HCT116 (cell line): ENCODE results near the gene ATXN7L1. TPM values are rescaled to one million over a fixed set of nuclear protein-coding genes. Genes with fewer than 3 reads are reported as not detected.
A peak's percentile ranks its signal among the peaks of the same experiment; 100 is the strongest.

Experiments used
- ATAC-seq: fragments of 200-7000 bp; cut with Tn5 transposase; 2 replicates; pipeline ENCODE4 v1.9.1; 2020; ENCODE audit warnings: mild to moderate bottlenecking, moderate library complexity
- BruUV-seq: library from RNA; stranded (reverse); fragments of 400-500 nt; replicated peaks from 2 replicates; lab custom pipeline; 2021; lab: Mats Ljungman, UMichigan
- CTCF ChIA-PET: fragments of 300-600 bp; sonication (Branson Sonifier 250); formaldehyde crosslinking; loops from one replicate; lab custom pipeline; 2021; ENCODE audit warnings: antibody characterized with exemption; lab: Charles Lee
- POLR2A ChIA-PET: fragments of 300-600, 350-600 bp; sonication (Branson Sonifier 250); formaldehyde crosslinking; loops from one replicate; lab custom pipeline; 2021; ENCODE audit warnings: antibody characterized with exemption; lab: Charles Lee
- RAD21 ChIA-PET, 2 experiments: fragments of 300-600 bp; sonication (Branson Sonifier 250); formaldehyde crosslinking; loops; one replicate each; lab custom pipeline; 2023; ENCODE audit warnings: low total read pairs in 2 of 2; ENCODE audit not compliant: uncharacterized antibody in 2 of 2, unreplicated experiment in 2 of 2, low non-redundant PET in 1 of 2; lab: Charles Lee
- DNase-seq: peaks from one replicate; pipeline ENCODE4 v3.0.0-alpha.2; 2010; ENCODE audit warnings: low read depth, low spot score
- H2AFZ ChIP-seq: fragments of 200-600 bp; shearing (Covaris generic), sonication (generic); 2 replicates; pipeline ENCODE4 v1.6.1; 2017; ENCODE audit warnings: low read depth, mixed run types, mixed read lengths, antibody characterized with exemption, low read length; ENCODE audit not compliant: poor library complexity, severe bottlenecking
- H3K27ac ChIP-seq: 2 replicates; pipeline ENCODE4 v1.5.1; 2012; ENCODE audit warnings: low read depth, low read length
- H3K27me3 ChIP-seq: fragments of 200-600 bp; sonication (generic); 2 replicates; pipeline ENCODE4 v1.6.1; 2016; ENCODE audit warnings: mixed run types, low read length, mixed read lengths; ENCODE audit not compliant: insufficient read depth
- H3K36me3 ChIP-seq, 2 experiments: fragments of 200-500 bp in 1 of 2; fragments of 200-600 bp in 1 of 2; sonication (Bioruptor generic) in 1 of 2; sonication (generic) in 1 of 2; 2 replicates each; pipeline versions ENCODE4 v1.5.1 to v1.6.1; 2014 to 2016; ENCODE audit warnings: low read length in 2 of 2, inconsistent platforms in 1 of 2, mixed read lengths in 1 of 2, mixed run types in 1 of 2; ENCODE audit not compliant: insufficient read depth in 2 of 2, control insufficient read depth in 1 of 2
- H3K4me1 ChIP-seq, 2 experiments: fragments of 200-600 bp in 1 of 2; sonication (generic) in 1 of 2; 2 replicates each; pipeline versions ENCODE4 v1.5.1 to v1.6.1; 2012 to 2017; ENCODE audit warnings: low read length in 2 of 2, inconsistent platforms in 1 of 2, mild to moderate bottlenecking in 1 of 2, mixed read lengths in 1 of 2, mixed run types in 1 of 2, moderate library complexity in 1 of 2; ENCODE audit not compliant: insufficient read depth in 2 of 2, control insufficient read depth in 1 of 2
- H3K4me2 ChIP-seq: fragments of 200-600 bp; sonication (generic); 2 replicates; pipeline ENCODE4 v1.6.1; 2017; ENCODE audit warnings: mixed run types, low read length, mixed read lengths
- H3K4me3 ChIP-seq, 2 experiments: fragments of 200-600 bp in 1 of 2; sonication (generic) in 1 of 2; replicated peaks in 1 of 2; 2 replicates each; pipeline ENCODE4 v1.5.1; 2011 to 2016; ENCODE audit warnings: low read length in 2 of 2, control low read depth in 1 of 2, low read depth in 1 of 2, mild to moderate bottlenecking in 1 of 2, mixed read lengths in 1 of 2, mixed run types in 1 of 2
- H3K79me2 ChIP-seq: fragments of 200-600 bp; sonication (generic); 2 replicates; pipeline ENCODE4 v1.6.1; 2017; ENCODE audit warnings: mild to moderate bottlenecking, mixed run types, low read length, moderate library complexity, mixed read lengths; ENCODE audit not compliant: insufficient read depth
- H3K9ac ChIP-seq: fragments of 200-600 bp; sonication (generic); 2 replicates; pipeline ENCODE4 v1.6.1; 2016; ENCODE audit warnings: low read length, mixed read lengths
- H3K9me2 ChIP-seq: fragments of 200-600 bp; sonication (generic), shearing (Covaris generic); 2 replicates; pipeline ENCODE4 v1.6.1; 2017; ENCODE audit warnings: mixed run types, mild to moderate bottlenecking, moderate library complexity; ENCODE audit not compliant: insufficient read depth
- H3K9me3 ChIP-seq, 2 experiments: fragments of 200-500 bp in 1 of 2; fragments of 200-600 bp in 1 of 2; sonication (Bioruptor generic) in 1 of 2; sonication (generic) in 1 of 2; 2 replicates each; pipeline ENCODE4 v1.6.1; 2014 to 2017; ENCODE audit warnings: low read length in 2 of 2, mixed read lengths in 2 of 2, inconsistent platforms in 1 of 2, low read depth in 1 of 2, mild to moderate bottlenecking in 1 of 2, mixed run types in 1 of 2, moderate library complexity in 1 of 2; ENCODE audit not compliant: control insufficient read depth in 1 of 2, insufficient read depth in 1 of 2
- H4K20me1 ChIP-seq: fragments of 200-600 bp; sonication (generic), shearing (Covaris generic); 2 replicates; pipeline ENCODE4 v1.6.1; 2017; ENCODE audit warnings: mixed run types, mild to moderate bottlenecking, moderate library complexity; ENCODE audit not compliant: insufficient read depth
- CEBPB ChIP-seq: IDR thresholded peaks from 2 replicates; pipeline ENCODE4 v1.6.1; 2012; ENCODE audit warnings: low read depth
- CTCF ChIP-seq, 3 experiments: fragments of 200-600 bp in 1 of 3; sonication (generic) in 1 of 3; IDR thresholded peaks in 2 of 3; conservative IDR thresholded peaks in 1 of 3; 2 replicates each; pipeline ENCODE4 v1.5.1; 2012 to 2017; ENCODE audit warnings: low read depth in 2 of 3, low read length in 2 of 3, antibody characterized with exemption in 1 of 3, borderline replicate concordance in 1 of 3, control low read depth in 1 of 3, mild to moderate bottlenecking in 1 of 3, mixed read lengths in 1 of 3, mixed run types in 1 of 3, moderate library complexity in 1 of 3; ENCODE audit not compliant: insufficient read depth in 1 of 3
- EGR1 ChIP-seq: IDR thresholded peaks from 2 replicates; pipeline ENCODE4 v1.6.1; 2012; ENCODE audit warnings: low read depth
- EZH2 ChIP-seq: fragments of 200-600 bp; sonication (generic); IDR thresholded peaks from 2 replicates; pipeline ENCODE4 v1.6.1; 2017; ENCODE audit warnings: antibody characterized with exemption, mixed run types
- FOSL1 ChIP-seq: IDR thresholded peaks from 2 replicates; pipeline ENCODE4 v1.6.1; 2012; ENCODE audit warnings: low read depth
- SP1 ChIP-seq: IDR thresholded peaks from 2 replicates; pipeline ENCODE4 v1.6.1; 2012; ENCODE audit warnings: low read depth
- SRF ChIP-seq: IDR thresholded peaks from 2 replicates; pipeline ENCODE4 v1.6.1; 2012; ENCODE audit warnings: low read depth
- TCF7L2 ChIP-seq: IDR thresholded peaks from 2 replicates; pipeline ENCODE4 v1.7.0; 2011; ENCODE audit warnings: borderline replicate concordance, inconsistent platforms; ENCODE audit not compliant: insufficient read depth, insufficient read length; ENCODE audit errors: extremely low read depth
- YY1 ChIP-seq: IDR thresholded peaks from 2 replicates; pipeline ENCODE4 v1.6.1; 2011; ENCODE audit warnings: low read length, low read depth, moderate library complexity, mild to moderate bottlenecking; ENCODE audit not compliant: insufficient replicate concordance; ENCODE audit errors: extremely low read depth
- intact Hi-C: fragments of 100-400 bp; cut with micrococcal nuclease; formaldehyde crosslinking; loops from 2 replicates; pipeline ENCODE4 v1.10.0; 2022
- total RNA-seq: library from RNA; stranded (reverse); gene quantifications from one replicate; pipeline ENCODE4 v1.2.1, GENCODE V29; 2021; ENCODE audit not compliant: unreplicated experiment

The ATXN7L1 gene
- total RNA-seq, 1 experiment from 2014 or later: 11.5 TPM

GRCh38 chr7:105838627-105839231 lies 37.7 kb downstream of the ATXN7L1 start:
- ATAC-seq (no peak), DNase-seq (no peak)
- no TSS peak for BruUV-seq
- H3K9me3 ChIP-seq: no peaks in the 10 kb centered on the region
- H3K36me3 ChIP-seq: no peaks in the 10 kb centered on the region
- H3K9me2 ChIP-seq: no peaks in the 10 kb centered on the region
- H3K4me1 ChIP-seq: peaks cover 18 to 33% of the 10 kb centered on the region in 2 experiments
- H4K20me1 ChIP-seq: no peaks in the 10 kb centered on the region
- ChIA-PET RAD21 (no interaction called here), POLR2A (no interaction called here), CTCF (no interaction called here)
- TF ChIP-seq EGR1 (no peak), YY1 (no peak), SRF (no peak), CEBPB (no peak), SP1 (no peak), FOSL1 (no peak), CTCF (IDR thresholded peaks at IDR 0.05 in 2 of 3, conservative IDR thresholded peaks at IDR 0.05 in 1 of 3; ENCODE audit: borderline replicate concordance in 1 of 3, insufficient read depth in 1 of 3, low read depth in 2 of 3, low read length in 2 of 3) (no peak), TCF7L2 (no peak), EZH2 (no peak)
- no peak overlapping the region for H3K27ac ChIP-seq
- H3K4me2 ChIP-seq: peak overlapping the region; percentile 31
- H3K27me3 ChIP-seq: no peaks in the 10 kb centered on the region
- H3K9ac ChIP-seq: no peak overlapping the region
- intact Hi-C loops: no loop called here
- no peak overlapping the region for H3K4me3 ChIP-seq
- H2AFZ ChIP-seq: no peak overlapping the region
- H3K79me2 ChIP-seq: no peaks in the 10 kb centered on the region
